Liver (tissue), 9 donors: ENCODE results near the gene AMDHD1. TPM values are rescaled to one million over a fixed set of nuclear protein-coding genes. Genes with fewer than 3 reads are reported as not detected.

ENCODE experiments used
- DNase-seq: peaks from one replicate; pipeline ENCODE4 v3.0.0-alpha.2; 2017; ENCODE audit warnings: low spot score
- H3K27ac ChIP-seq, 2 donors: one replicate each; pipeline ENCODE4 v1.7.0; 2013; ENCODE audit warnings: inconsistent platforms in 2 of 2, low read length in 2 of 2, control low read depth in 1 of 2, low read depth in 1 of 2, mild to moderate bottlenecking in 1 of 2
- H3K27me3 ChIP-seq, 4 donors: one replicate each; pipeline versions ENCODE4 v1.6.1 to v1.7.0; 2013; ENCODE audit warnings: low read length in 3 of 4, inconsistent platforms in 1 of 4, mild to moderate bottlenecking in 1 of 4, moderate library complexity in 1 of 4; ENCODE audit not compliant: control insufficient read depth in 4 of 4, insufficient read depth in 4 of 4
- H3K36me3 ChIP-seq, 4 donors: one replicate each; pipeline versions ENCODE4 v1.6.1 to v1.7.0; 2013; ENCODE audit warnings: low read length in 3 of 4, mild to moderate bottlenecking in 3 of 4, low read depth in 1 of 4, moderate library complexity in 1 of 4; ENCODE audit not compliant: control insufficient read depth in 4 of 4, insufficient read depth in 3 of 4
- H3K4me1 ChIP-seq, 4 donors: one replicate each; pipeline versions ENCODE4 v1.6.1 to v1.7.0; 2013; ENCODE audit warnings: low read length in 3 of 4, mild to moderate bottlenecking in 3 of 4, moderate library complexity in 1 of 4; ENCODE audit not compliant: control insufficient read depth in 4 of 4, insufficient read depth in 4 of 4
- H3K4me3 ChIP-seq, 3 donors: one replicate each; pipeline versions ENCODE4 v1.6.1 to v1.7.0; 2013; ENCODE audit warnings: low read length in 3 of 3, control low read depth in 1 of 3, low read depth in 1 of 3, mild to moderate bottlenecking in 1 of 3
- H3K9ac ChIP-seq, 2 donors: one replicate each; pipeline ENCODE4 v1.7.0; 2013; ENCODE audit warnings: low read length in 2 of 2, mild to moderate bottlenecking in 2 of 2, moderate library complexity in 2 of 2, control low read depth in 1 of 2, low read depth in 1 of 2
- H3K9me3 ChIP-seq, 4 donors: one replicate each; pipeline versions ENCODE4 v1.6.1 to v1.7.0; 2013; ENCODE audit warnings: low read length in 3 of 4; ENCODE audit not compliant: control insufficient read depth in 4 of 4
- ATF3 ChIP-seq: IDR thresholded peaks from 2 replicates; pipeline ENCODE4 v1.6.1; 2016; ENCODE audit warnings: antibody characterized with exemption
- CTCF ChIP-seq: fragments of 150-350 bp; IDR thresholded peaks from 2 replicates; pipeline ENCODE4 v1.5.1; 2017; ENCODE audit warnings: improper control_type of control experiment, low read depth, low read length; ENCODE audit not compliant: missing input control
- EGR1 ChIP-seq, 2 donors: IDR thresholded peaks; 2 replicates each; pipeline ENCODE4 v1.6.1; 2016 to 2018; ENCODE audit warnings: antibody characterized with exemption in 2 of 2, low read depth in 2 of 2
- FOXA1 ChIP-seq: IDR thresholded peaks from 2 replicates; pipeline ENCODE4 v1.6.1; 2016; ENCODE audit warnings: antibody characterized with exemption
- FOXA2 ChIP-seq: IDR thresholded peaks from 2 replicates; pipeline ENCODE4 v1.6.1; 2016; ENCODE audit warnings: antibody characterized with exemption
- GABPA ChIP-seq, 2 donors: IDR thresholded peaks in 1 of 2; conservative IDR thresholded peaks in 1 of 2; 2 replicates each; pipeline ENCODE4 v1.6.1; 2016; ENCODE audit warnings: antibody characterized with exemption in 2 of 2, mild to moderate bottlenecking in 1 of 2, moderate library complexity in 1 of 2
- HNF4A ChIP-seq, 2 donors: conservative IDR thresholded peaks; 2 replicates each; pipeline ENCODE4 v1.6.1; 2016; ENCODE audit warnings: antibody characterized with exemption in 2 of 2, mild to moderate bottlenecking in 2 of 2
- HNF4G ChIP-seq: IDR thresholded peaks from 2 replicates; pipeline ENCODE4 v1.6.1; 2016; ENCODE audit warnings: antibody characterized with exemption
- JUND ChIP-seq, 2 donors: IDR thresholded peaks; 2 replicates each; pipeline ENCODE4 v1.6.1; 2016; ENCODE audit warnings: antibody characterized with exemption in 2 of 2
- MAX ChIP-seq: IDR thresholded peaks from 2 replicates; pipeline ENCODE4 v1.6.1; 2016; ENCODE audit warnings: antibody characterized with exemption
- NR2F2 ChIP-seq: IDR thresholded peaks from 2 replicates; pipeline ENCODE4 v1.6.1; 2016; ENCODE audit warnings: antibody characterized with exemption
- RAD21 ChIP-seq, 2 donors: IDR thresholded peaks; 2 replicates each; pipeline ENCODE4 v1.6.1; 2016; ENCODE audit warnings: antibody characterized with exemption in 2 of 2, mild to moderate bottlenecking in 2 of 2
- REST ChIP-seq: IDR thresholded peaks from 2 replicates; pipeline ENCODE4 v1.6.1; 2016; ENCODE audit warnings: antibody characterized with exemption, mild to moderate bottlenecking
- RXRA ChIP-seq, 2 donors: IDR thresholded peaks; 2 replicates each; pipeline ENCODE4 v1.6.1; 2017 to 2018; ENCODE audit warnings: antibody characterized with exemption in 2 of 2, mild to moderate bottlenecking in 1 of 2
- SP1 ChIP-seq: IDR thresholded peaks from 2 replicates; pipeline ENCODE4 v1.6.1; 2018; ENCODE audit warnings: antibody characterized with exemption, mild to moderate bottlenecking
- TAF1 ChIP-seq: conservative IDR thresholded peaks from 2 replicates; pipeline ENCODE4 v1.6.1; 2016; ENCODE audit warnings: antibody characterized with exemption, mild to moderate bottlenecking
- YY1 ChIP-seq: IDR thresholded peaks from 2 replicates; pipeline ENCODE4 v1.6.1; 2016; ENCODE audit warnings: antibody characterized with exemption, mild to moderate bottlenecking
- ZBTB33 ChIP-seq: IDR thresholded peaks from 2 replicates; pipeline ENCODE4 v1.6.1; 2016; ENCODE audit warnings: antibody characterized with exemption
- WGBS: extraction: QIAGEN DNeasy Blood & Tissue Kit; methylation state at CpG from one replicate; pipeline ENCODE4 v1.1.7; 2013; 5-methylcytosine and 5-hydroxymethylcytosine counted together
- polyA plus RNA-seq, 2 donors: library from polyadenylated mRNA; stranded (reverse) in 1 of 2; unstranded in 1 of 2; fragments of 200-250 nt in 1 of 2; fragments of >200 nt in 1 of 2; fragmentation: Nextera tagmentation in 1 of 2; extraction: Ambion mirVana in 1 of 2; gene quantifications; one replicate each; pipeline versions ENCODE4 v1.2.1 to v1.2.3, GENCODE V29; 2013 to 2015
- total RNA-seq, 2 donors: library from RNA; depleted of rRNA; stranded (reverse); fragments of >200 nt; gene quantifications; one replicate each; pipeline ENCODE4 v1.2.3, GENCODE V29; 2014
- donor health status: healthy.
- donor health status: healthy.
- donor health status: healthy.
- donor health status: healthy.
- donor health status: healthy.

AMDHD1 gene
- total and polyA plus RNA-seq, 4 donors, result 50.3 to 124 (median 80.7) TPM

GRCh38 chr12:95990136-95990535 is 47.0 kb downstream of the AMDHD1 start:
- Histone ChIP-seq H3K27ac (no peak overlapping the region), H3K4me3 (no peak overlapping the region), H3K9me3 (no peaks in the 10 kb centered on the region), H3K9ac (no peak overlapping the region), H3K36me3 (peaks cover 0 to 61% (median 35%) of the 10 kb centered on the region in 4 donors), H3K27me3 (no peaks in the 10 kb centered on the region), H3K4me1 (peaks cover 0 to 3% (median 2%) of the 10 kb centered on the region in 4 donors)
- TF ChIP-seq MAX (no peak), FOXA2 (no peak), EGR1 (IDR thresholded peaks at IDR 0.05; ENCODE audit: low read depth in 2 of 2) (no peak), TAF1 (no peak), JUND (IDR thresholded peaks at IDR 0.05) (no peak), HNF4A (conservative IDR thresholded peaks at IDR 0.05) (no peak), NR2F2 (no peak), FOXA1 (no peak), RAD21 (IDR thresholded peaks at IDR 0.05) (no peak), RXRA (IDR thresholded peaks at IDR 0.05) (no peak), ATF3 (no peak), SP1 (no peak), CTCF (no peak), YY1 (no peak), HNF4G (no peak), GABPA (IDR thresholded peaks at IDR 0.05 in 1 of 2, conservative IDR thresholded peaks at IDR 0.05 in 1 of 2) (no peak), ZBTB33 (no peak), REST (no peak)
- WGBS, result 90% methylated on average over 7 of the region's 7 CpGs
- no peak for DNase-seq
